GM23338 (cell line): ENCODE measurements around the gene CYFIP1. TPM values are rescaled to one million over a fixed set of nuclear protein-coding genes. Genes with fewer than 3 reads are reported as not detected.

Experiments used
- ATAC-seq: fragments of 200-7000 bp; cut with Tn5 transposase; 3 replicates; pipeline ENCODE4 v1.9.1; 2020
- DNase-seq: peaks from one replicate; pipeline ENCODE4 v3.0.0-alpha.2; 2015; ENCODE audit warnings: low spot score
- H2AFZ ChIP-seq: fragments of 200-600 bp; sonication (generic); 2 replicates; pipeline ENCODE4 v1.8.0; 2016; ENCODE audit warnings: antibody characterized with exemption, mild to moderate bottlenecking, moderate library complexity
- H3F3A ChIP-seq: fragments of 200-600 bp; sonication (generic); replicated peaks from 2 replicates; pipeline ENCODE4 v1.8.0; 2017; ENCODE audit warnings: antibody characterized with exemption, mixed run types, low read depth
- H3K27ac ChIP-seq: fragments of 200-600 bp; sonication (generic); 2 replicates; pipeline ENCODE4 v1.6.1; 2016; ENCODE audit warnings: low read depth
- H3K27me3 ChIP-seq: fragments of 200-600 bp; sonication (generic); 2 replicates; pipeline ENCODE4 v1.8.0; 2016; ENCODE audit warnings: mild to moderate bottlenecking, mixed run types, moderate library complexity; ENCODE audit not compliant: insufficient read depth
- H3K36me3 ChIP-seq: fragments of 200-600 bp; sonication (generic); 2 replicates; pipeline ENCODE4 v1.8.0; 2016; ENCODE audit warnings: mild to moderate bottlenecking; ENCODE audit not compliant: insufficient read depth
- H3K4me1 ChIP-seq: fragments of 200-600 bp; sonication (generic); 2 replicates; pipeline ENCODE4 v1.8.0; 2016; ENCODE audit warnings: mild to moderate bottlenecking, moderate library complexity; ENCODE audit not compliant: insufficient read depth
- H3K4me2 ChIP-seq: fragments of 200-600 bp; sonication (generic); 2 replicates; pipeline ENCODE4 v1.7.1; 2017; ENCODE audit warnings: mixed run types
- H3K4me3 ChIP-seq: fragments of 200-600 bp; sonication (generic); 2 replicates; pipeline ENCODE4 v1.6.1; 2016; ENCODE audit warnings: mixed run types
- H3K79me2 ChIP-seq: fragments of 200-600 bp; sonication (generic); replicated peaks from 2 replicates; pipeline ENCODE4 v1.8.0; 2017; ENCODE audit warnings: mild to moderate bottlenecking; ENCODE audit not compliant: insufficient read depth
- H3K9me2 ChIP-seq: fragments of 200-600 bp; sonication (generic); 2 replicates; pipeline ENCODE4 v1.8.0; 2017; ENCODE audit not compliant: insufficient read depth
- H4K20me1 ChIP-seq: fragments of 200-600 bp; sonication (generic); replicated peaks from 2 replicates; pipeline ENCODE4 v1.8.0; 2017; ENCODE audit warnings: mild to moderate bottlenecking; ENCODE audit not compliant: insufficient read depth
- H3K27ac Mint-ChIP-seq: 2 replicates; pipeline ENCODE4 v1.8.0; 2020; ENCODE audit warnings: inconsistent platforms, mild to moderate bottlenecking, moderate library complexity, mixed read lengths
- H3K27me3 Mint-ChIP-seq: 3 replicates; pipeline ENCODE4 v1.8.0; 2022; ENCODE audit warnings: low read depth, mild to moderate bottlenecking, moderate library complexity, mixed read lengths, inconsistent platforms; ENCODE audit not compliant: insufficient read depth, poor library complexity
- H3K36me3 Mint-ChIP-seq: 3 replicates; pipeline ENCODE4 v1.8.0; 2021; ENCODE audit warnings: low read depth, mild to moderate bottlenecking, inconsistent platforms, moderate library complexity, mixed read lengths
- H3K4me1 Mint-ChIP-seq: 3 replicates; pipeline ENCODE4 v1.8.0; 2020; ENCODE audit warnings: mild to moderate bottlenecking, inconsistent platforms, mixed read lengths
- H3K4me3 Mint-ChIP-seq: 3 replicates; pipeline ENCODE4 v1.8.0; 2021; ENCODE audit warnings: moderate library complexity, mild to moderate bottlenecking, inconsistent platforms, mixed read lengths
- H3K9me3 Mint-ChIP-seq: 3 replicates; pipeline ENCODE4 v1.8.0; 2020; ENCODE audit warnings: moderate library complexity, mild to moderate bottlenecking, inconsistent platforms, mixed read lengths
- CREB1 ChIP-seq: fragments of 250-450 bp; sonication (Bioruptor Pico); IDR thresholded peaks from 2 replicates; pipeline ENCODE4 v1.5.0; 2020; ENCODE audit warnings: low read depth, mild to moderate bottlenecking, moderate library complexity
- CTCF ChIP-seq, 2 experiments: fragments of 200-600 bp in 1 of 2; sonication (generic) in 1 of 2; conservative IDR thresholded peaks; 2 replicates each; pipeline versions ENCODE4 v1.5.1 to v1.6.1; 2016 to 2017; ENCODE audit warnings: antibody characterized with exemption in 2 of 2, low read depth in 2 of 2, mild to moderate bottlenecking in 2 of 2, moderate library complexity in 1 of 2
- ETS1 ChIP-seq: IDR thresholded peaks from 2 replicates; pipeline ENCODE4 v1.6.1; 2016; ENCODE audit warnings: antibody characterized with exemption
- EZH2 ChIP-seq: fragments of 200-600 bp; sonication (generic); IDR thresholded peaks from one replicate; pipeline ENCODE4 v1.8.0; 2017; ENCODE audit warnings: antibody characterized with exemption, mild to moderate bottlenecking, low read depth; ENCODE audit not compliant: unreplicated experiment
- EZH2phosphoT487 ChIP-seq: fragments of 200-600 bp; sonication (generic); IDR thresholded peaks from one replicate; pipeline ENCODE4 v1.8.1; 2018; ENCODE audit warnings: antibody characterized with exemption; ENCODE audit not compliant: unreplicated experiment
- JUNB ChIP-seq: IDR thresholded peaks from one replicate; pipeline ENCODE4 v1.6.1; 2016; ENCODE audit warnings: antibody characterized with exemption; ENCODE audit not compliant: unreplicated experiment
- NANOG ChIP-seq: IDR thresholded peaks from 2 replicates; pipeline ENCODE4 v1.6.1; 2016; ENCODE audit warnings: antibody characterized with exemption, borderline replicate concordance
- POLR2AphosphoS5 ChIP-seq: IDR thresholded peaks from 2 replicates; pipeline ENCODE4 v1.6.1; 2016; ENCODE audit warnings: antibody characterized with exemption, low read depth
- REST ChIP-seq: IDR thresholded peaks from one replicate; pipeline ENCODE4 v1.6.1; 2018; ENCODE audit warnings: antibody characterized with exemption; ENCODE audit not compliant: unreplicated experiment
- STAT1 ChIP-seq: IDR thresholded peaks from one replicate; pipeline ENCODE4 v1.6.1; 2016; ENCODE audit warnings: antibody characterized with exemption; ENCODE audit not compliant: unreplicated experiment
- ZNF114 ChIP-seq: fragments of 250-450 bp; sonication (Bioruptor Pico); IDR thresholded peaks from 2 replicates; pipeline ENCODE4 v1.5.0; 2020; ENCODE audit warnings: mild to moderate bottlenecking, moderate library complexity
- ZNF331 ChIP-seq: fragments of 250-450 bp; sonication (Bioruptor Pico); IDR thresholded peaks from 2 replicates; pipeline ENCODE4 v1.5.0; 2020; ENCODE audit warnings: low read depth, mild to moderate bottlenecking, moderate library complexity
- ZNF462 ChIP-seq: fragments of 250-450 bp; sonication (Bioruptor Pico); IDR thresholded peaks from 2 replicates; pipeline ENCODE4 v1.5.0; 2020; ENCODE audit warnings: mild to moderate bottlenecking, moderate library complexity
- polyA plus RNA-seq: library from polyadenylated mRNA; unstranded; fragments of >200 nt; fragmentation: Nextera tagmentation; extraction: Ambion mirVana; gene quantifications from 2 replicates; pipeline ENCODE4 v1.2.1, GENCODE V29; 2016
- total RNA-seq: library from RNA; depleted of rRNA; stranded (reverse); fragments of >200 nt; shearing (Covaris generic); gene quantifications from 2 replicates; pipeline ENCODE4 v1.2.3, GENCODE V29; 2014

Gene CYFIP1
- total and polyA plus RNA-seq, 2 experiments from 2014 or later: 20.0 to 73.9 TPM

- Histone ChIP-seq H3K4me1 (no peaks in the 10 kb centered on the region), H3K9me2 (no peaks in the 10 kb centered on the region), H3K4me3 (no peak overlapping the region), H3K27me3 (no peaks in the 10 kb centered on the region), H3F3A (no peaks in the 10 kb centered on the region), H3K79me2 (0 out of 2 replicates have a peak, but pooled peaks cover 2% of the 10 kb centered on the region), H3K27ac (no peak overlapping the region), H3K4me2 (no peak overlapping the region), H2AFZ (no peak overlapping the region), H4K20me1 (0 out of 2 replicates have a peak, but pooled peaks cover 4% of the 10 kb centered on the region), H3K36me3 (peaks cover 12% of the 10 kb centered on the region; the same call in 1 of the 2 replicates)
- DNase-seq (no peak), ATAC-seq (no peak)
- Mint-ChIP-seq H3K4me3 (no peak overlapping the region; the same call in 2 of the 3 replicates), H3K36me3 (peaks cover 77% of the 10 kb centered on the region), H3K27me3 (peaks cover 14% of the 10 kb centered on the region), H3K27ac (0 out of 2 replicates have a peak overlapping the region, but pooled peaks have one; percentile 23), H3K4me1 (peaks cover 20% of the 10 kb centered on the region), H3K9me3 (peaks cover 2% of the 10 kb centered on the region; the same call in 2 of the 3 replicates)
- no peak for TF ChIP-seq REST
- no peak for TF ChIP-seq EZH2
- TF ChIP-seq ETS1: no peak
- no peak for TF ChIP-seq ZNF462 (CRISPR knock-in tag)
- no peak for TF ChIP-seq EZH2phosphoT487
- no peak for TF ChIP-seq ZNF331
- no peak for TF ChIP-seq STAT1
- TF ChIP-seq CREB1 (CRISPR knock-in tag): no peak
- no peak for TF ChIP-seq JUNB
- TF ChIP-seq NANOG: no peak
- no peak for TF ChIP-seq CTCF (conservative IDR thresholded peaks at IDR 0.05; ENCODE audit: low read depth in 2 of 2)
- TF ChIP-seq POLR2AphosphoS5: no peak
- no peak for TF ChIP-seq ZNF114
Observed at GRCh38 chr15:22874256-22874655, 105.9 kb downstream of the CYFIP1 start.
